Activated B cell treated with CpG ODN at 0.5 μM for 24 hours (primary cell): ENCODE results near the gene PIH1D1. TPM values are rescaled to one million over a fixed set of nuclear protein-coding genes. Genes with fewer than 3 reads are reported as not detected.
"Not testable (repeated sequence)": the region's sequence is repeated elsewhere in the genome, so short reads cannot be mapped to it uniquely, and the experiment has no call there.

ENCODE experiments used
- ATAC-seq: fragments of 200-7000 bp; cut with Tn5 transposase; one replicate; pipeline ENCODE4 v1.10.0; 2021; ENCODE audit warnings: low read depth, mild to moderate bottlenecking, moderate library complexity
- CTCF ChIA-PET: fragments of 350-600 bp; sonication (Branson Sonifier 250); formaldehyde crosslinking; loops from one replicate; lab custom pipeline; 2021; ENCODE audit warnings: antibody characterized with exemption; lab: Charles Lee
- POLR2A ChIA-PET: fragments of 350-600 bp; sonication (Branson Sonifier 250); formaldehyde crosslinking; loops from one replicate; lab custom pipeline; 2021; ENCODE audit warnings: antibody characterized with exemption; lab: Charles Lee
- DNase-seq: peaks from one replicate; pipeline ENCODE4 v3.0.0; 2022
- H3K27ac Mint-ChIP-seq: one replicate; pipeline ENCODE4 v1.8.0; 2020; ENCODE audit warnings: mixed read lengths
- H3K27me3 Mint-ChIP-seq: one replicate; pipeline ENCODE4 v1.8.0; 2021; ENCODE audit warnings: mixed read lengths
- H3K36me3 Mint-ChIP-seq: one replicate; pipeline ENCODE4 v1.8.0; 2021; ENCODE audit warnings: low read depth, mixed read lengths
- H3K4me1 Mint-ChIP-seq: one replicate; pipeline ENCODE4 v1.8.0; 2021; ENCODE audit warnings: mixed read lengths
- H3K4me3 Mint-ChIP-seq: one replicate; pipeline ENCODE4 v1.8.0; 2020; ENCODE audit warnings: mild to moderate bottlenecking, mixed read lengths
- H3K9me3 Mint-ChIP-seq: one replicate; pipeline ENCODE4 v1.8.0; 2020; ENCODE audit warnings: mixed read lengths
- intact Hi-C: fragments of 100-400 bp; cut with micrococcal nuclease; formaldehyde crosslinking; loops from one replicate; pipeline ENCODE4 v1.15.1; 2024
- total RNA-seq: library from RNA; stranded (reverse); gene quantifications from 2 replicates; pipeline ENCODE4 v1.2.3, GENCODE V29; 2022
- TF ChIP-seq, protein P1 (sequence below): fragments of 200-600 bp; IDR thresholded peaks from one replicate; pipeline ENCODE4 v1.8.0; 2022; ENCODE audit warnings: antibody characterized with exemption, mild to moderate bottlenecking

Gene PIH1D1
- total RNA-seq, 1 donor from 2014 or later: 110 TPM

DNA sequence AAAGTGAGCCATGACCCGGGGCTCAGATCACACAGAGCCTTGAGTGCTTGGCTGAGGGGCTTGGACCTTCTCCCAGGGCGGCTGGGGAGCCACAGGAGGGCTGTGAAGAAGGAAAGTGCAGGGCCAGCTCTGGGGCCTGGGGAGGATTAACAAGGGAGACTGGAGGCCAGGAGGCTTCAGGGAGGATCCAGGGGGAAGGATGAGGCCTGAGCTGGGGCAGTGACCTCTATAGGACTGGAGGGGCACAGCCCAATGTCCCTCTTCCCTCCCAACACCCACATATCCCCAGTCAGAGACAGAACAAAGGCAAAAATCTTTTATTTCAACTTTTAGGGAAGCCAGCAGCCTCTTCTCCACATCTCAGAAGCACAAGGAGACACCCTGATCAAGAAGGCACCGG is 5.6 kb downstream of the PIH1D1 start:
- DNase-seq (no peak), ATAC-seq (no peak)
- Mint-ChIP-seq H3K36me3 (peaks cover 46% of the 10 kb centered on the region), H3K4me1 (peaks cover 50% of the 10 kb centered on the region), H3K9me3 (no peaks in the 10 kb centered on the region), H3K27ac (no peak overlapping the region), H3K27me3 (peaks cover 11% of the 10 kb centered on the region), H3K4me3 (no peak overlapping the region)
- POLR2A ChIA-PET: interaction anchor here (1.1 to 2.9 kb wide), 4 partner anchors 24 to 230 kb away, joined by 3 to 25 read pairs (median 6); no protein-coding TSS in a partner anchor
- intact Hi-C loops: no loop called here
- TF ChIP-seq, protein P1, sequence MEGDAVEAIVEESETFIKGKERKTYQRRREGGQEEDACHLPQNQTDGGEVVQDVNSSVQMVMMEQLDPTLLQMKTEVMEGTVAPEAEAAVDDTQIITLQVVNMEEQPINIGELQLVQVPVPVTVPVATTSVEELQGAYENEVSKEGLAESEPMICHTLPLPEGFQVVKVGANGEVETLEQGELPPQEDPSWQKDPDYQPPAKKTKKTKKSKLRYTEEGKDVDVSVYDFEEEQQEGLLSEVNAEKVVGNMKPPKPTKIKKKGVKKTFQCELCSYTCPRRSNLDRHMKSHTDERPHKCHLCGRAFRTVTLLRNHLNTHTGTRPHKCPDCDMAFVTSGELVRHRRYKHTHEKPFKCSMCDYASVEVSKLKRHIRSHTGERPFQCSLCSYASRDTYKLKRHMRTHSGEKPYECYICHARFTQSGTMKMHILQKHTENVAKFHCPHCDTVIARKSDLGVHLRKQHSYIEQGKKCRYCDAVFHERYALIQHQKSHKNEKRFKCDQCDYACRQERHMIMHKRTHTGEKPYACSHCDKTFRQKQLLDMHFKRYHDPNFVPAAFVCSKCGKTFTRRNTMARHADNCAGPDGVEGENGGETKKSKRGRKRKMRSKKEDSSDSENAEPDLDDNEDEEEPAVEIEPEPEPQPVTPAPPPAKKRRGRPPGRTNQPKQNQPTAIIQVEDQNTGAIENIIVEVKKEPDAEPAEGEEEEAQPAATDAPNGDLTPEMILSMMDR: no peak
- CTCF ChIA-PET: interaction anchor here (1.4 to 2.2 kb wide), 4 partner anchors 24 to 332 kb away, joined by 3 to 12 read pairs (median 6); partner anchors contain the start of gene LIN7B

DNA sequence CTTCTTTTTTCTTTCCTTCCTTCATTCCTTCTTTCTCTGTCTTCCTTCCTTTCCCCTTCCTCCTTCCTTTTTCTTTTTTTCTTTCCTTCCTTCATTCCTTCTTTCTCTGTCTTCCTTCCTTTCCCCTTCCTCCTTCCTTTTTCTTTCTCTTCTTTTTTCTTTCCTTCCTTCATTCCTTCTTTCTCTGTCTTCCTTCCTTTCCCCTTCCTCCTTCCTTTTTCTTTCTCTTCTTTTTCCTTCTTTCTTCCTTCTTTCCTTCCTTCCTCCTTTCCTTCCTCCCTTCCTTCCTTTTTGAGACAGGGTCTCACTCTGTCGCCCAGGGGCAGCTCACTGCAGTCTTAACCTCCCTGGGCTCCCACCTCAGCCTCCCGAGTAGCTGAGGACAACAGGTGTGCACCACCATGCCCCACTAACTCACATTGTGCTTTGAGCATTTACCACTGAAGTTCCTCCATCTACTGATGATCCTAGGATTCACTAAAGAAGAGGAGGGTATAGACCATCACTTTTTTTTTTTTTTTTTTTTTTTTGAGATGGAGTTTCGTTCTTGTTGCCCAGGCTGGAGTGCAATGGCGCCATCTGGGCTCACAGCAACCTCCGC is 7.4 kb downstream of the PIH1D1 start:
- ATAC-seq, intact Hi-C loops, H3K9me3 Mint-ChIP-seq, DNase-seq: not testable (repeated sequence)
- Mint-ChIP-seq H3K36me3 (peaks cover 30% of the 10 kb centered on the region), H3K27me3 (peaks cover 28% of the 10 kb centered on the region), H3K4me3 (peak overlapping the region; percentile 86), H3K27ac (peak overlapping the region; percentile 90), H3K4me1 (peaks cover 41% of the 10 kb centered on the region)
- CTCF ChIA-PET: interaction anchor here (0.6 to 3.3 kb wide), 9 partner anchors 12 to 231 kb away, joined by 3 to 28 read pairs (median 5); no protein-coding TSS in a partner anchor
- POLR2A ChIA-PET: interaction anchor here (0.6 to 2.9 kb wide), 11 partner anchors 8 to 996 kb away, joined by 3 to 28 read pairs (median 5); no protein-coding TSS in a partner anchor

GRCh38 chr19:49443366-49444099 is 8.1 kb downstream of the PIH1D1 start:
- CTCF ChIA-PET: interaction anchor here (0.6 to 3.3 kb wide), 12 partner anchors 8 to 217 kb away, joined by 3 to 28 read pairs (median 5); partner anchors contain the start of gene PIH1D1
- Mint-ChIP-seq H3K4me3 (peak overlapping the region; percentile 86), H3K27ac (peak overlapping the region; percentile 90), H3K9me3 (no peaks in the 10 kb centered on the region), H3K36me3 (peaks cover 24% of the 10 kb centered on the region), H3K27me3 (peaks cover 34% of the 10 kb centered on the region), H3K4me1 (peaks cover 39% of the 10 kb centered on the region)
- POLR2A ChIA-PET: interaction anchor here (0.6 to 2.9 kb wide), 14 partner anchors 26 to 627 kb away, joined by 3 to 28 read pairs (median 4); partner anchors contain the start of genes FCGRT and TEAD2
- TF ChIP-seq, protein P1: peak; percentile 77
- DNase-seq: peak; percentile 94
- intact Hi-C loops: loop anchor here (1.0 to 2.0 kb wide), 10 partner anchors 8 to 217 kb away; partner anchors contain the start of gene PIH1D1
- peak; percentile 85 for ATAC-seq

DNA sequence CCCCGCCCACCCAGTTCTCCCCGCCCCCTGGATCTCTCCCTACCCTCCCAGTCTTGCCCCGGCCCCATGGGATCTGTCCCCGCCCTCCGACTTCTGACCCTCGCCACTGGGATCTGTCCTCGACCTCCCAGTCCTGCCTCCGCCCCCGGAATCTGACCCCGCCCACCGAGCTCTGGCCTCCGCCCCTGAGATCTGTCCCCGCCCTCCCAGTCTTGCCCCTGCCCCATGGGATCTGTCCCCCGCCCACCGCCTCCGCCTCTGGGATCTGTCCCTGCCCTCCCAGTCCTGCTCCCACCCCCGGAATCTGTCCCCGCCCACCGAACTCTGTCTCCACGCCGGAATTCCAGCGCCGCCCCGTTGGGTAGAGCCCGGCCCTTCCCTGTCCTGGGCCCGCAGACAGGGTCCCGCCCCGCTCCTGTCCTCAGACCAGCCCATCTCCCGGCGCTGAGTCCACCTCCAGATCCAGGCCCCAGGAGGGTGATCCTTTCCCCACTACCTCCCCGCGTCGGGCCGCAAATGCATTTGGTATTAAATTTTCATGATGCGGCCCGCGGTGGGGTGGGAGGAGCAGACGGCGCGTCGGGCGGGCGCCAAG is 8.7 kb downstream of the PIH1D1 start:
- ATAC-seq (peak; percentile 37), DNase-seq (peak; percentile 66)
- peak overlapping the region; percentile 90 for H3K27ac Mint-ChIP-seq

More for the DNA sequence above, 8.7 kb downstream of the PIH1D1 start:
- peaks cover 41% of the 10 kb centered on the region for H3K27me3 Mint-ChIP-seq
- ChIA-PET POLR2A (interaction anchor here (0.6 to 2.5 kb wide), 18 partner anchors 9 to 627 kb away, joined by 3 to 28 read pairs (median 4); partner anchors contain the start of genes ALDH16A1, CD37, FCGRT and PIH1D1), CTCF (interaction anchor here (0.6 to 3.3 kb wide), 10 partner anchors 9 to 216 kb away, joined by 3 to 28 read pairs (median 4); partner anchors contain the start of gene PIH1D1)
- TF ChIP-seq, protein P1: no peak
- H3K9me3 Mint-ChIP-seq: no peaks in the 10 kb centered on the region
- H3K4me3 Mint-ChIP-seq: peak overlapping the region; percentile 86
- peaks cover 19% of the 10 kb centered on the region for H3K36me3 Mint-ChIP-seq
- intact Hi-C loops: loop anchor here (1.0 to 2.0 kb wide), 10 partner anchors 8 to 217 kb away; partner anchors contain the start of gene PIH1D1
- peaks cover 34% of the 10 kb centered on the region for H3K4me1 Mint-ChIP-seq
